Measurements from ENCODE around the gene EXOSC10. TPM values are rescaled to one million over a fixed set of nuclear protein-coding genes. Genes with fewer than 3 reads are reported as not detected.
"Not testable (repeated sequence)": the region's sequence is repeated elsewhere in the genome, so short reads cannot be mapped to it uniquely, and the experiment has no call there.

EXOSC10 gene
- total and polyA plus RNA-seq, 2 experiments from 2014 or later: 52.3 to 69.3 TPM

GRCh38 chr1:11039351-11040104, 60.1 kb downstream of the EXOSC10 start:
- H3K4me1 ChIP-seq (ENCODE audit: low read depth): no peaks in the 10 kb centered on the region
- no peak for DNase-seq (ENCODE audit: low read depth in 1 of 2, low spot score in 1 of 2)
- H3K27me3 ChIP-seq: peaks cover 3% of the 10 kb centered on the region
- H3K36me3 ChIP-seq: no peaks in the 10 kb centered on the region
- H3K9me3 ChIP-seq (ENCODE audit: low read depth): no peaks in the 10 kb centered on the region
- no peak overlapping the region for H3K4me3 ChIP-seq
- no peak overlapping the region for H3K27ac ChIP-seq
- no peak for TF ChIP-seq CTCF (IDR thresholded peaks at IDR 0.05; ENCODE audit: low read depth, low read length)

GRCh38 chr1:11037740-11038182, 61.9 kb downstream of the EXOSC10 start:
- no peak overlapping the region for H3K27ac ChIP-seq
- peak; percentile 91 for DNase-seq (ENCODE audit: low read depth in 1 of 2, low spot score in 1 of 2)
- peaks cover 3% of the 10 kb centered on the region for H3K27me3 ChIP-seq
- no peaks in the 10 kb centered on the region for H3K4me1 ChIP-seq (ENCODE audit: low read depth)
- TF ChIP-seq CTCF (IDR thresholded peaks at IDR 0.05; ENCODE audit: low read depth, low read length): peak; percentile 94
- H3K9me3 ChIP-seq (ENCODE audit: low read depth): no peaks in the 10 kb centered on the region
- H3K36me3 ChIP-seq: no peaks in the 10 kb centered on the region
- H3K4me3 ChIP-seq: no peak overlapping the region

GRCh38 chr1:11037019-11037739, 62.5 kb downstream of the EXOSC10 start:
- not testable (repeated sequence) for H3K4me3 ChIP-seq; H3K27me3 ChIP-seq; H3K36me3 ChIP-seq; H3K4me1 ChIP-seq (ENCODE audit: low read depth); H3K27ac ChIP-seq; H3K9me3 ChIP-seq (ENCODE audit: low read depth); DNase-seq (ENCODE audit: low read depth in 1 of 2, low spot score in 1 of 2)

- TF ChIP-seq CTCF (IDR thresholded peaks at IDR 0.05; ENCODE audit: low read depth, low read length): no peak
Observed at GRCh38 chr1:11031624-11032262, 67.9 kb downstream of the EXOSC10 start.

GRCh38 chr1:11030865-11031264, 68.8 kb downstream of the EXOSC10 start:
- H3K27ac ChIP-seq: peak overlapping the region; percentile 40
- no peaks in the 10 kb centered on the region for H3K4me1 ChIP-seq (ENCODE audit: low read depth)
- DNase-seq (ENCODE audit: low read depth in 1 of 2, low spot score in 1 of 2): no peak
- peaks cover 16% of the 10 kb centered on the region for H3K36me3 ChIP-seq
- no peak for TF ChIP-seq CTCF (IDR thresholded peaks at IDR 0.05; ENCODE audit: low read depth, low read length)
- H3K4me3 ChIP-seq: no peak overlapping the region
- no peaks in the 10 kb centered on the region for H3K9me3 ChIP-seq (ENCODE audit: low read depth)
- no peaks in the 10 kb centered on the region for H3K27me3 ChIP-seq

More at GRCh38 chr1:11031624-11032262, 67.9 kb downstream of the EXOSC10 start:
- no peak overlapping the region for H3K27ac ChIP-seq
- H3K9me3 ChIP-seq (ENCODE audit: low read depth): no peaks in the 10 kb centered on the region
- no peak overlapping the region for H3K4me3 ChIP-seq
- H3K27me3 ChIP-seq: no peaks in the 10 kb centered on the region
- DNase-seq (ENCODE audit: low read depth in 1 of 2, low spot score in 1 of 2): no peak
- H3K36me3 ChIP-seq: peaks cover 7% of the 10 kb centered on the region
- no peaks in the 10 kb centered on the region for H3K4me1 ChIP-seq (ENCODE audit: low read depth)
